Measurements from ENCODE around the gene KLHDC3. TPM values are rescaled to one million over a fixed set of nuclear protein-coding genes. Genes with fewer than 3 reads are reported as not detected.
A peak's percentile ranks its signal among the peaks of the same experiment; 100 is the strongest.

Gene KLHDC3
- total and polyA plus RNA-seq, 2 of the 13 experiments (the other 11 are each of a cell fraction or from before 2014, with no cell fraction given): 78.3 to 91.5 TPM

DNA sequence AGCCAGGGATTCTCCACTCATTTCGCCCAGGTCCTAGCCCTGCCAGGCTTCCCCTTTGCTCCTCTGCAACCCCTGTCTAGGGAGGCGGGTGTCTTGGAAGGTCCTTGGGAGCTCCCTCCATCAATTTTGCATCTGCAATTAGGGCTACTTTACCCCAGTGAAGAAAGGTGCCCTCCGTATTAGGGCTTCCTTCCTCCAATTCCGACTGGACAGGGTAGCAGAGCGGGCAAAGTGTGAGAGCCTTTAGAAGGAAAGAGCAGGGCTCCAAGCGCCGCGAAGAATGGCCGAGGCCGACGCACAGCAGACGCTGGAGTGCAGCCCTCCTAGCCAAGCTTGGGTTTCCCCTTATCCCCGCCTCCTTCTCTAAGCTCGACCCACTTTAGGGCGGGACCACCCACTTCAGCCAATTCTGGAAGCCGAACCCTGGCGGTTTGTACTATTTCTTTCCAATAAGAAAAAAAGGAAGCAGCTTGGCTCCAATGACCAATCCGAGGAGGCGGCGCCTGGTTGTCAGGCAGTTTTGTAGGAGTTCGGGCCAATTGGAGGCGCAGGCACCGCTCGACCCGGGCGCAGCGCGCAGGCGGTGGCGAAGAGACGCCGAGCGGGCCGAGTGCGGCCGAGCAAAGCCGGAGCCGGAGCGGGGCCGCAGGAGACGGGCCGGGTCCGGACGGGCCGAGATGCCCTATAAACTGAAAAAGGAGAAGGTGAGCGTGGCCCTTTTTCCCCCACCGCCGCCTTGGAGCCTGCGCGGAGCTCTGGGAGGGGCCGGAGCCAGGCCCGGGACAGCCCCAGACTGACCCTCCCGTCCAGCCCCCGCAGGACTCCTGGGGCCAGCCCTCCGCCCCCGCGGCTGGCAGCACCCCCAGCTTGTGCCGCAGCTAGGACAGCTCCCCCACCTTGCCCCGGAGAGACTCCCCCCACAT is 29.8 kb upstream of the KLHDC3 start, which contains the start of gene PPP2R5D (continued):
- no peak for TF ChIP-seq ZNF639 (CRISPR knock-in tag; conservative IDR thresholded peaks at IDR 0.05)
- TF ChIP-seq ZNF207 (IDR thresholded peaks at IDR 0.05; ENCODE audit: borderline replicate concordance): no peak
- peak; percentile 33 for TF ChIP-seq HNF4A (CRISPR knock-in tag; IDR thresholded peaks at IDR 0.05)
- TF ChIP-seq ARID2 (CRISPR knock-in tag; IDR thresholded peaks at IDR 0.05; ENCODE audit: borderline replicate concordance): peak; percentile 77; the same call in 1 of the 2 replicates
- peak; percentile 53; the same call in 1 of the 2 replicates for TF ChIP-seq KMT2B (CRISPR knock-in tag; IDR thresholded peaks at IDR 0.05)
- 0 out of 2 replicates have a peak, but pooled peaks have one; percentile 6 for TF ChIP-seq STAG1 (CRISPR knock-in tag; IDR thresholded peaks at IDR 0.05)
- TF ChIP-seq ZFY (CRISPR knock-in tag; IDR thresholded peaks at IDR 0.05): peak; percentile 91
- TF ChIP-seq FOSL2 (CRISPR knock-in tag; IDR thresholded peaks at IDR 0.05): peak; percentile 16; the same call in 1 of the 2 replicates
- no peak for TF ChIP-seq MAFF (IDR thresholded peaks at IDR 0.05; ENCODE audit: low read depth, low read length)
- TF ChIP-seq ZNF333 (CRISPR knock-in tag; IDR thresholded peaks at IDR 0.05; ENCODE audit: borderline replicate concordance): peak; percentile 35; the same call in 1 of the 2 replicates
- TF ChIP-seq SMAD1 (CRISPR knock-in tag; IDR thresholded peaks at IDR 0.05; ENCODE audit: borderline replicate concordance, low read depth): no peak
- TF ChIP-seq NKX3-1 (CRISPR knock-in tag; IDR thresholded peaks at IDR 0.05): peak; percentile 91
- no peak for TF ChIP-seq GMEB1 (CRISPR knock-in tag; IDR thresholded peaks at IDR 0.05; ENCODE audit: borderline replicate concordance)
- TF ChIP-seq ZNF746 (CRISPR knock-in tag; IDR thresholded peaks at IDR 0.05): no peak
- TF ChIP-seq, protein P1, sequence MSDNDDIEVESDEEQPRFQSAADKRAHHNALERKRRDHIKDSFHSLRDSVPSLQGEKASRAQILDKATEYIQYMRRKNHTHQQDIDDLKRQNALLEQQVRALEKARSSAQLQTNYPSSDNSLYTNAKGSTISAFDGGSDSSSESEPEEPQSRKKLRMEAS (IDR thresholded peaks at IDR 0.05): peak; percentile 18
- peak; percentile 84; the same call in 1 of the 2 replicates for TF ChIP-seq SNAI1 (CRISPR knock-in tag; IDR thresholded peaks at IDR 0.05; ENCODE audit: borderline replicate concordance)
- TF ChIP-seq, protein P2, sequence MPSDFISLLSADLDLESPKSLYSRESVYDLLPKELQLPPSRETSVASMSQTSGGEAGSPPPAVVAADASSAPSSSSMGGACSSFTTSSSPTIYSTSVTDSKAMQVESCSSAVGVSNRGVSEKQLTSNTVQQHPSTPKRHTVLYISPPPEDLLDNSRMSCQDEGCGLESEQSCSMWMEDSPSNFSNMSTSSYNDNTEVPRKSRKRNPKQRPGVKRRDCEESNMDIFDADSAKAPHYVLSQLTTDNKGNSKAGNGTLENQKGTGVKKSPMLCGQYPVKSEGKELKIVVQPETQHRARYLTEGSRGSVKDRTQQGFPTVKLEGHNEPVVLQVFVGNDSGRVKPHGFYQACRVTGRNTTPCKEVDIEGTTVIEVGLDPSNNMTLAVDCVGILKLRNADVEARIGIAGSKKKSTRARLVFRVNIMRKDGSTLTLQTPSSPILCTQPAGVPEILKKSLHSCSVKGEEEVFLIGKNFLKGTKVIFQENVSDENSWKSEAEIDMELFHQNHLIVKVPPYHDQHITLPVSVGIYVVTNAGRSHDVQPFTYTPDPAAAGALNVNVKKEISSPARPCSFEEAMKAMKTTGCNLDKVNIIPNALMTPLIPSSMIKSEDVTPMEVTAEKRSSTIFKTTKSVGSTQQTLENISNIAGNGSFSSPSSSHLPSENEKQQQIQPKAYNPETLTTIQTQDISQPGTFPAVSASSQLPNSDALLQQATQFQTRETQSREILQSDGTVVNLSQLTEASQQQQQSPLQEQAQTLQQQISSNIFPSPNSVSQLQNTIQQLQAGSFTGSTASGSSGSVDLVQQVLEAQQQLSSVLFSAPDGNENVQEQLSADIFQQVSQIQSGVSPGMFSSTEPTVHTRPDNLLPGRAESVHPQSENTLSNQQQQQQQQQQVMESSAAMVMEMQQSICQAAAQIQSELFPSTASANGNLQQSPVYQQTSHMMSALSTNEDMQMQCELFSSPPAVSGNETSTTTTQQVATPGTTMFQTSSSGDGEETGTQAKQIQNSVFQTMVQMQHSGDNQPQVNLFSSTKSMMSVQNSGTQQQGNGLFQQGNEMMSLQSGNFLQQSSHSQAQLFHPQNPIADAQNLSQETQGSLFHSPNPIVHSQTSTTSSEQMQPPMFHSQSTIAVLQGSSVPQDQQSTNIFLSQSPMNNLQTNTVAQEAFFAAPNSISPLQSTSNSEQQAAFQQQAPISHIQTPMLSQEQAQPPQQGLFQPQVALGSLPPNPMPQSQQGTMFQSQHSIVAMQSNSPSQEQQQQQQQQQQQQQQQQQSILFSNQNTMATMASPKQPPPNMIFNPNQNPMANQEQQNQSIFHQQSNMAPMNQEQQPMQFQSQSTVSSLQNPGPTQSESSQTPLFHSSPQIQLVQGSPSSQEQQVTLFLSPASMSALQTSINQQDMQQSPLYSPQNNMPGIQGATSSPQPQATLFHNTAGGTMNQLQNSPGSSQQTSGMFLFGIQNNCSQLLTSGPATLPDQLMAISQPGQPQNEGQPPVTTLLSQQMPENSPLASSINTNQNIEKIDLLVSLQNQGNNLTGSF (CRISPR knock-in tag; IDR thresholded peaks at IDR 0.05): no peak; the same call in 1 of the 2 replicates
- 0 out of 2 replicates have a peak, but pooled peaks have one; percentile 62 for TF ChIP-seq SNAPC5 (CRISPR knock-in tag; IDR thresholded peaks at IDR 0.05; ENCODE audit: borderline replicate concordance)
- peak; percentile 62; the same call in 1 of the 2 replicates for TF ChIP-seq IKZF5 (CRISPR knock-in tag; IDR thresholded peaks at IDR 0.05)
